GM12878 (cell line): Measurements from ENCODE around the gene FXYD6. TPM values are rescaled to one million over a fixed set of nuclear protein-coding genes. Genes with fewer than 3 reads are reported as not detected.

ENCODE experiments used
- ATAC-seq: fragments of 200-7000 bp; cut with Tn5 transposase; 3 replicates; pipeline ENCODE4 v1.9.1; 2020; ENCODE audit warnings: mild to moderate bottlenecking, moderate library complexity
- BruUV-seq: library from RNA; stranded (reverse); fragments of 400-500 nt; replicated peaks from 2 replicates; lab custom pipeline; 2021; lab: Mats Ljungman, UMichigan
- CTCF ChIA-PET: fragments of 300-600 bp; sonication (Branson Sonifier 250); formaldehyde crosslinking; extraction: SDS; loops from one replicate; lab custom pipeline; 2021; ENCODE audit warnings: inconsistent platforms; lab: Yijun Ruan, JAX
- POLR2A ChIA-PET: fragments of 350-600 bp; formaldehyde crosslinking; extraction: SDS; loops from one replicate; lab custom pipeline; 2021; ENCODE audit warnings: inconsistent platforms; lab: Charles Lee
- RAD21 ChIA-PET: fragments of 300-600 bp; sonication (Branson Sonifier 250); formaldehyde crosslinking; loops from one replicate; lab custom pipeline; 2023; ENCODE audit warnings: antibody characterized with exemption; ENCODE audit not compliant: unreplicated experiment; lab: Charles Lee
- SMC1A ChIA-PET: fragments of 300-600 bp; sonication (Branson Sonifier 250); formaldehyde crosslinking; loops from one replicate; lab custom pipeline; 2023; ENCODE audit not compliant: unreplicated experiment, uncharacterized antibody; lab: Charles Lee
- DNase-seq: peaks from one replicate; pipeline ENCODE4 v3.0.0-alpha.2; 2011; ENCODE audit warnings: low read depth, low spot score
- FAIRE-seq: peaks from 3 replicates; lab custom pipeline; 2011; peaks lifted over from hg19 to GRCh38; lab: Jason Lieb, UNC
- H2AFZ ChIP-seq: 2 replicates; pipeline ENCODE4 v1.6.0; 2011; ENCODE audit warnings: low read depth, low read length, control low read depth; ENCODE audit not compliant: control insufficient read depth
- H3K27ac ChIP-seq: 2 replicates; pipeline ENCODE4 v1.5.1; 2011; ENCODE audit warnings: control low read depth; ENCODE audit not compliant: control insufficient read depth, insufficient read depth
- H3K27me3 ChIP-seq, 2 experiments: replicated peaks in 1 of 2; 2 replicates each; pipeline versions ENCODE4 v1.6.0 to v1.6.1; 2011; ENCODE audit warnings: low read length in 1 of 2; ENCODE audit not compliant: control insufficient read depth in 2 of 2, insufficient read depth in 2 of 2
- H3K36me3 ChIP-seq, 2 experiments: 2 replicates each; pipeline ENCODE4 v1.5.1; 2011; ENCODE audit warnings: low read length in 1 of 2; ENCODE audit not compliant: control insufficient read depth in 2 of 2, insufficient read depth in 2 of 2
- H3K4me1 ChIP-seq: 2 replicates; pipeline ENCODE4 v1.6.1; 2011; ENCODE audit warnings: mild to moderate bottlenecking, low read length, moderate library complexity, mixed read lengths; ENCODE audit not compliant: control insufficient read depth, insufficient read depth
- H3K4me2 ChIP-seq: 2 replicates; pipeline ENCODE4 v1.6.0; 2011; ENCODE audit warnings: control low read depth; ENCODE audit not compliant: control insufficient read depth, insufficient read depth
- H3K4me3 ChIP-seq: fragments of 200-600 bp; sonication (generic); 2 replicates; pipeline ENCODE4 v1.5.1; 2016
- H3K79me2 ChIP-seq: 2 replicates; pipeline ENCODE4 v1.6.0; 2011; ENCODE audit warnings: low read length; ENCODE audit not compliant: control insufficient read depth, insufficient read depth
- H3K9ac ChIP-seq: 2 replicates; pipeline ENCODE4 v1.8.0; 2011; ENCODE audit warnings: low read length, control low read depth, mixed read lengths; ENCODE audit not compliant: control insufficient read depth, insufficient read depth
- H3K9me3 ChIP-seq: replicated peaks from 3 replicates; pipeline ENCODE4 v1.5.1; 2011; ENCODE audit warnings: mild to moderate bottlenecking, low read length; ENCODE audit not compliant: control insufficient read depth, insufficient read depth
- H4K20me1 ChIP-seq: 2 replicates; pipeline ENCODE4 v1.6.0; 2011; ENCODE audit not compliant: control insufficient read depth, insufficient read depth
- BHLHE40 ChIP-seq, 2 experiments: fragments of 450-650 bp in 1 of 2; IDR thresholded peaks; 2 replicates each; pipeline ENCODE4 v1.6.1; 2011 to 2017; ENCODE audit warnings: low read depth in 2 of 2, borderline replicate concordance in 1 of 2, improper control_type of control experiment in 1 of 2, low read length in 1 of 2, mild to moderate bottlenecking in 1 of 2
- CREB1 ChIP-seq: IDR thresholded peaks from 2 replicates; pipeline ENCODE4 v1.6.1; 2012; ENCODE audit warnings: low read depth, mild to moderate bottlenecking, inconsistent platforms
- DPF2 ChIP-seq: fragments of 450-650 bp; IDR thresholded peaks from 2 replicates; pipeline ENCODE4 v1.6.1; 2017; ENCODE audit warnings: mild to moderate bottlenecking
- HDAC6 ChIP-seq: fragments of 200-600 bp; sonication (generic); IDR thresholded peaks from one replicate; pipeline ENCODE4 v1.8.0; 2017; ENCODE audit warnings: antibody characterized with exemption; ENCODE audit not compliant: unreplicated experiment
- IKZF1 ChIP-seq: fragments of 450-650 bp; conservative IDR thresholded peaks from 2 replicates; pipeline ENCODE4 v1.6.1; 2017; ENCODE audit warnings: antibody characterized with exemption, mild to moderate bottlenecking
- IKZF2 ChIP-seq, 2 experiments: fragments of 450-650 bp; IDR thresholded peaks; 2 replicates each; pipeline ENCODE4 v1.6.1; 2017; ENCODE audit warnings: mild to moderate bottlenecking in 2 of 2, moderate library complexity in 2 of 2
- KAT2A ChIP-seq: conservative IDR thresholded peaks from 2 replicates; pipeline ENCODE4 v1.6.1; 2011; ENCODE audit warnings: low read depth, low read length; ENCODE audit not compliant: control insufficient read depth
- NFYA ChIP-seq: IDR thresholded peaks from 2 replicates; pipeline ENCODE4 v1.6.1; 2011; ENCODE audit warnings: low read depth, mild to moderate bottlenecking, low read length, improper control_type of control experiment, borderline replicate concordance
- SP1 ChIP-seq: IDR thresholded peaks from one replicate; pipeline ENCODE4 v1.6.1; 2011; ENCODE audit warnings: low read depth, low read length
- STAT3 ChIP-seq: IDR thresholded peaks from 2 replicates; pipeline ENCODE4 v1.6.1; 2011; ENCODE audit warnings: low read depth, low read length, improper control_type of control experiment
- TCF3 ChIP-seq: IDR thresholded peaks from 2 replicates; pipeline ENCODE4 v1.6.1; 2012; ENCODE audit warnings: low read depth, mild to moderate bottlenecking, low read length, borderline replicate concordance; ENCODE audit not compliant: insufficient read depth
- WGBS: methylation state at CpG from one replicate; pipeline ENCODE4 v1.1.6; 2016; ENCODE audit warnings: low lambda C conversion rate; ENCODE audit not compliant: insufficient replicate concordance, insufficient coverage; ENCODE audit errors: missing lambda C conversion rate; 5-methylcytosine and 5-hydroxymethylcytosine counted together
- in situ Hi-C: fragments of 300-500 bp; cut with MboI; formaldehyde crosslinking; loops from 9 replicates; pipeline ENCODE4 v1.14.3; 2018; ENCODE audit warnings: mixed read lengths
- intact Hi-C: fragments of 100-400 bp; cut with micrococcal nuclease; formaldehyde crosslinking; loops from one replicate; pipeline ENCODE4 v1.14.2; 2022; ENCODE audit not compliant: unreplicated experiment
- polyA plus RNA-seq, 11 experiments: library from polyadenylated mRNA; depleted of rRNA in 4 of 11; unstranded in 6 of 11; stranded (reverse) in 5 of 11; fragments of >200 nt; fragmentation: Nextera tagmentation in 4 of 11; fragmentation: Illumina TruSeq in 1 of 11; extraction: Ambion mirVana in 4 of 11; extraction: Trizol in 1 of 11; gene quantifications; 1 replicate in 1 of 11; 2 replicates in 10 of 11; pipeline versions ENCODE4 v1.2.1 to v1.2.3, GENCODE V29; 2011 to 2016; ENCODE audit warnings: inconsistent platforms in 2 of 11, missing spikeins in 2 of 11, low read depth in 1 of 11
- total RNA-seq, 4 experiments: library from RNA; depleted of rRNA in 3 of 4; stranded (reverse); fragments of >200 nt in 3 of 4; fragmentation: Illumina TruSeq in 1 of 4; extraction: Trizol in 1 of 4; gene quantifications; 2 replicates each; pipeline versions ENCODE4 v1.2.1 to v1.2.3, GENCODE V29; 2013 to 2021

Gene FXYD6
- total and polyA plus RNA-seq, 10 of the 15 experiments (the other 5 are each of a cell fraction or from before 2014, with no cell fraction given), result 0.09 to 2.0 (median 0.23) TPM; not detected in 2

DNA sequence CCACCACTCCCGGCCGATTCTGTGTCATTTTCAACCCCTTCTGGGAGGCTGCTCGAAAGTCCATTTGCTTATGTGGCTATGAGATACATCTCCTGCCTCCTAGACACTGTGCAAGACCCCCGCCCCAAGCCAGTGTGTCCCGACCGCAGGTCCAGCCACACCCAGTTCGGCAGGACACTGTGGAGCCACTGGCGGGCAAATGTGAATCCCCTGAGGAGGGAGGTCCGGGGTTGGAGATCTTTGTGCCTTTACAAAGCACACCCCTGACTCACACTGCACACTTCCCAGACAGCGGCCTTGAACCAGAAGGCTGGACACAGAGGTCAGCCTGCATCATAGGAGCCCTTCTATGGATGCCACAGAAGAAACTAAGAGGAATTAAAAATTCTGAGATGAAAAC, 17.4 kb downstream of the FXYD6 start:
- no peak for FAIRE-seq
- Histone ChIP-seq H3K36me3 (no peaks in the 10 kb centered on the region), H2AFZ (no peak overlapping the region), H3K27me3 (no peaks in the 10 kb centered on the region; a peak in 2 of 4 replicates), H3K27ac (no peak overlapping the region), H3K4me2 (no peak overlapping the region), H3K9ac (no peak overlapping the region), H3K9me3 (no peaks in the 10 kb centered on the region; the same call in 2 of the 3 replicates), H4K20me1 (no peaks in the 10 kb centered on the region), H3K79me2 (no peaks in the 10 kb centered on the region), H3K4me3 (no peak overlapping the region), H3K4me1 (no peaks in the 10 kb centered on the region)
- ChIA-PET RAD21 (interaction anchor here (0.7 kb wide), 1 partner anchor 49 kb away, joined by 3 read pairs; no protein-coding TSS in a partner anchor), CTCF (interaction anchor here (0.7 kb wide), 1 partner anchor 88 kb away, joined by 3 read pairs; no protein-coding TSS in a partner anchor), POLR2A (no interaction called here), SMC1A (no interaction called here)
- no TSS peak for BruUV-seq
- intact Hi-C loops (no loop called here), in situ Hi-C loops (no loop called here)
- WGBS, result 15% methylated on average over 10 of the region's 10 CpGs
- no peak for ATAC-seq
- no peak for TF ChIP-seq CREB1
- TF ChIP-seq NFYA, result no peak
- no peak for TF ChIP-seq KAT2A
- no peak for TF ChIP-seq SP1
- no peak for TF ChIP-seq HDAC6
- TF ChIP-seq TCF3, result no peak
- TF ChIP-seq BHLHE40 (IDR thresholded peaks at IDR 0.05; ENCODE audit: borderline replicate concordance in 1 of 2, low read depth in 2 of 2, low read length in 1 of 2), result no peak
- no peak for TF ChIP-seq STAT3
- no peak for TF ChIP-seq IKZF2 (IDR thresholded peaks at IDR 0.05)
- no peak for TF ChIP-seq IKZF1
- no peak for TF ChIP-seq DPF2
- no peak for DNase-seq
